ENCODE data around the gene KLHL40. TPM values are rescaled to one million over a fixed set of nuclear protein-coding genes. Genes with fewer than 3 reads are reported as not detected.

KLHL40 gene
- total RNA-seq, 4 donors from 2014 or later, result 0.17 TPM; not detected in 3

DNA sequence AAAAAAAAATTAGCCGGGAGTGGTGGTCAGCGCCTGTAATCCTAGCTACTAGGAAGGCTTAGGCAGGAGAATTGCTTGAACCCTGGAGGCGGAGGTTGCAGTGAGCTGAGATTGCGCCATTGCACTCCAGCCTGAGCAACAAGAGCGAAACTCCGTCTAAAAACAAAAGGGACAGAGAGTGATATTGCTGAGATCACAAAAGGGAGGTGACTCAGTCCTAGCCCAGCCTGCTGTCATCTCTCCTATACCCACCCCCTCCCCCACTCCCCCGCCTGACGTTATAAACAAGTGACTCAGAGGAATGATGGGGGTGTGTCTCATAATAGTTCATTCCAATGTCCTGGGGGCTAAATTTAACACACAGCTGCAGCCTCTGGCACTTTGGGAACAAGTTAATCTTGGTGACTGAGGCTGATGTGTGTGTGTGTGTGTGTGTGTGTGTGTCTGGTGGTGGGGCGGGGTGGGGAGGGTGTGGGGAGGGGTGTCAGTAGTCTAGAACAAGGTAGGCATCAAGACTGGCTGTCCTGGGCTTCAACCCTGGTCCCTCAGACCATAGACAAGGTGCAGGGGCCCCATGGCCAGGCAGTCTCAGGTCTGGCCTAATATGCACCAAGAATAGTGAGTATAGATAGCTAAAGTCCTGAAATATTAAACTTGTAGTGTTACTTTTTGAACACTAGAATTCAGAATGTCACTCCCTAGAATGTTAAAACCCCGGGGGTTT lies 1.3 kb upstream of the KLHL40 start:
- peak; percentile 28 to 61 for TF ChIP-seq POLR2AphosphoS5 (IDR thresholded peaks at IDR 0.05)
- no peak for TF ChIP-seq CTCF (IDR thresholded peaks at IDR 0.05)
- Histone ChIP-seq H3K9me3 (no peaks in the 10 kb centered on the region), H3K4me3 (no peak overlapping the region), H3K4me1 (peaks cover 16 to 38% (median 33%) of the 10 kb centered on the region in 4 donors), H3K36me3 (no peaks in the 10 kb centered on the region), H3K27ac (replicated peaks in 1 of 4) (peak overlapping the region; percentile 34 to 55 (median 38)), H3K27me3 (peaks cover 0 to 23% (median 0%) of the 10 kb centered on the region in 4 donors)
- intact Hi-C loops (cut with DNase I), result no loop called here
- DNase-seq (ENCODE audit: extremely low spot score), result peak; percentile 95
- 43% methylated on average over 10 of the region's 10 CpGs for WGBS

DNA sequence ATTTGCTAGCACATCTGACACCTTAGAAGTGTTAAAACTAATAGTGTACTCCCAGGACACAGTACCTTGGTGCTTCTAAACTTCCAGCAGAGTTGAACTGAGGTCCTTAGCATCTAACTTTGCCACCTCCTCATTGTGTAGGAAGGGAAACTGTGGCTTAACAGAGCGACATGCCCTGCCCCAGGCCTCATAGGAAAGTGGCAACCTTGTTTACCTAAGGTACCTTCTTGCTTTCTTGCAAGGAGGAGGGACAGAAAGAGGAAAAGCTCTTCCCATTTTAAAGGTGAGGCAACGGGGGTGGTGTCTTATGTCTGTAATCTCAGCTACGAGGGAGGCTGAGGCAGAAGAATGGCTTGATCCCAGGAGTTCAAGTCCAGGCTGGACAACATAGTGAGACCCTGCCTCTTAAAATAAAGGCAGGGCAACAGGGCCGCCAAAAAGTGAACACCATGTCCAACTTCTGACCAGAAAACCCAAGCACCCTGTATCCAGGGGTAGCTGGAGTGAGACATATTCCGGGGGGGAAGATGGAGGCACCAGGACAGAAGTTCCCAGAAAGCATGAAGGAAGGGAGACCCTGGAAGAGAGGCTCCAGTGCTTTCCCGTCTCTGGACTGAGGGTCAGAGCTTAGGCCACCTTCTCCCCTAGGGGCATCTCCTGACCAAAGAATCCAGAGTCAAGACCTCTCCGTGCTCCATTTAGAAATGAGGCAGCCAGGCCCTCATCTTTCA lies 540 bp upstream of the KLHL40 start:
- no peaks in the 10 kb centered on the region for H3K9me3 ChIP-seq

DNA sequence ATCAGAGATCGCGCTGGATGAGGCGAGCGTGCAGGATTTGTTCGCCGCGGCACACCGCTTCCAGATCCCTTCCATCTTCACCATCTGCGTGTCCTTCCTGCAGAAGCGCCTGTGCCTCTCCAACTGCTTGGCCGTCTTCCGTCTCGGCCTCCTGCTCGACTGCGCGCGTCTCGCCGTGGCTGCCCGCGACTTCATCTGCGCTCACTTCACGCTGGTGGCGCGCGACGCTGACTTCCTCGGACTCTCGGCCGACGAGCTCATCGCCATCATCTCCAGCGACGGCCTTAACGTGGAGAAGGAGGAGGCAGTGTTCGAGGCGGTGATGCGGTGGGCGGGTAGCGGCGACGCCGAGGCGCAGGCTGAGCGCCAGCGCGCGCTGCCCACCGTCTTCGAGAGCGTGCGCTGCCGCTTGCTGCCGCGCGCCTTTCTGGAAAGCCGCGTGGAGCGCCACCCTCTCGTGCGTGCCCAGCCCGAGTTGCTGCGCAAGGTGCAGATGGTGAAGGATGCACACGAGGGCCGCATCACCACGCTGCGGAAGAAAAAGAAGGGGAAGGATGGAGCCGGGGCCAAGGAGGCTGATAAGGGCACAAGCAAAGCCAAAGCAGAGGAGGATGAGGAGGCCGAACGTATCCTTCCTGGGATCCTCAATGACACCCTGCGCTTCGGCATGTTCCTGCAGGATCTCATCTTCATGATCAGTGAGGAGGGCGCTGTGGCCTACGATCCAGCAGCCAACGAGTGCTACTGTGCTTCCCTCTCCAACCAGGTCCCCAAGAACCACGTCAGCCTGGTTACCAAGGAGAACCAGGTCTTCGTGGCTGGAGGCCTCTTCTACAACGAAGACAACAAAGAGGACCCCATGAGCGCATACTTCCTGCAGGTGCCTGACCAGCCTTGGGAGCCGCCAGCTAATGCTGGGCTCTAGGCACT lies 819 bp downstream of the KLHL40 start:
- H3K27me3 ChIP-seq, result peaks cover 0 to 23% (median 0%) of the 10 kb centered on the region in 4 donors
- intact Hi-C loops (cut with DNase I), result no loop called here
- peak overlapping the region; percentile 35 to 45 (median 37) for H3K4me3 ChIP-seq
- no peak for TF ChIP-seq POLR2AphosphoS5 (IDR thresholded peaks at IDR 0.05)
- TF ChIP-seq CTCF (IDR thresholded peaks at IDR 0.05), result no peak
- TF ChIP-seq EP300 (IDR thresholded peaks at IDR 0.05), result no peak
- no peak for TF ChIP-seq POLR2A (IDR thresholded peaks at IDR 0.05; ENCODE audit: low read depth)
- peaks cover 16 to 38% (median 33%) of the 10 kb centered on the region in 4 donors for H3K4me1 ChIP-seq
- no peaks in the 10 kb centered on the region for H3K36me3 ChIP-seq
- WGBS, result 35% methylated on average over 65 of the region's 80 CpGs
- no peak overlapping the region for H3K27ac ChIP-seq (replicated peaks in 1 of 4)
- DNase-seq (ENCODE audit: extremely low spot score), result no peak
- H3K9me3 ChIP-seq, result no peaks in the 10 kb centered on the region

More for the DNA sequence above, 540 bp upstream of the KLHL40 start:
- Histone ChIP-seq H3K4me1 (peaks cover 16 to 38% (median 33%) of the 10 kb centered on the region in 4 donors), H3K36me3 (no peaks in the 10 kb centered on the region), H3K27ac (replicated peaks in 1 of 4) (peak overlapping the region in 3 of 4 donors; percentile 22 to 55 (median 36)), H3K4me3 (no peak overlapping the region), H3K27me3 (peaks cover 0 to 23% (median 0%) of the 10 kb centered on the region in 4 donors)
- intact Hi-C loops (cut with DNase I), result no loop called here
- no peak for TF ChIP-seq CTCF (IDR thresholded peaks at IDR 0.05)
- no peak for TF ChIP-seq POLR2A (IDR thresholded peaks at IDR 0.05; ENCODE audit: low read depth)
- TF ChIP-seq EP300 (IDR thresholded peaks at IDR 0.05), result no peak
- no peak for TF ChIP-seq POLR2AphosphoS5 (IDR thresholded peaks at IDR 0.05)
- 82% methylated on average over 7 of the region's 7 CpGs for WGBS
- no peak for DNase-seq (ENCODE audit: extremely low spot score)

- no peak for DNase-seq (ENCODE audit: extremely low spot score)
- Histone ChIP-seq H3K27ac (replicated peaks in 1 of 4) (no peak overlapping the region), H3K4me3 (no peak overlapping the region), H3K36me3 (no peaks in the 10 kb centered on the region), H3K9me3 (no peaks in the 10 kb centered on the region), H3K27me3 (peaks cover 0 to 23% (median 0%) of the 10 kb centered on the region in 4 donors), H3K4me1 (peaks cover 16 to 38% (median 33%) of the 10 kb centered on the region in 4 donors)
- no peak for TF ChIP-seq CTCF (IDR thresholded peaks at IDR 0.05)
- TF ChIP-seq POLR2AphosphoS5 (IDR thresholded peaks at IDR 0.05), result no peak
- intact Hi-C loops (cut with DNase I), result no loop called here
- 90% methylated on average over 7 of the region's 7 CpGs for WGBS
Observed at GRCh38 chr3:42686832-42687650, 1.7 kb downstream of the KLHL40 start.

All from esophagus muscularis mucosa (tissue), 4 donors.